ENCODE data around the gene NINL. TPM values are rescaled to one million over a fixed set of nuclear protein-coding genes. Genes with fewer than 3 reads are reported as not detected.

NINL gene
- total and polyA plus RNA-seq, 4 donors = 1.9 to 3.6 (median 2.8) TPM

- DNase-seq (ENCODE audit: low spot score) = no peak
- H3K27ac ChIP-seq (ENCODE audit: low read depth in 1 of 2, low read length in 2 of 2) = no peak overlapping the region
- H3K4me3 ChIP-seq (ENCODE audit: low read depth in 1 of 3, low read length in 3 of 3) = no peak overlapping the region
Observed at GRCh38 chr20:25460566-25461280, 124.6 kb downstream of the NINL start.

GRCh38 chr20:25459916-25460535, 125.3 kb downstream of the NINL start:
- Histone ChIP-seq H3K27ac (ENCODE audit: low read depth in 1 of 2, low read length in 2 of 2) (no peak overlapping the region), H3K36me3 (ENCODE audit: control insufficient read depth in 4 of 4, insufficient read depth in 3 of 4, low read depth in 1 of 4, low read length in 3 of 4) (peaks cover 0 to 53% (median 16%) of the 10 kb centered on the region in 4 donors), H3K4me1 (ENCODE audit: control insufficient read depth in 4 of 4, insufficient read depth in 4 of 4, low read length in 3 of 4) (no peaks in the 10 kb centered on the region), H3K9me3 (ENCODE audit: control insufficient read depth in 4 of 4, low read length in 3 of 4) (no peaks in the 10 kb centered on the region), H3K27me3 (ENCODE audit: control insufficient read depth in 4 of 4, insufficient read depth in 4 of 4, low read length in 3 of 4) (no peaks in the 10 kb centered on the region), H3K9ac (ENCODE audit: low read depth in 1 of 2, low read length in 2 of 2) (no peak overlapping the region), H3K4me3 (ENCODE audit: low read depth in 1 of 3, low read length in 3 of 3) (no peak overlapping the region)
- 90% methylated on average over 12 of the region's 12 CpGs for WGBS
- DNase-seq (ENCODE audit: low spot score) = no peak
- no peak for TF ChIP-seq FOXA1 (IDR thresholded peaks at IDR 0.05)
- no peak for TF ChIP-seq EGR1 (IDR thresholded peaks at IDR 0.05; ENCODE audit: low read depth in 2 of 2)
- TF ChIP-seq HNF4G (IDR thresholded peaks at IDR 0.05) = no peak
- no peak for TF ChIP-seq JUND (IDR thresholded peaks at IDR 0.05)
- TF ChIP-seq RAD21 (IDR thresholded peaks at IDR 0.05) = no peak
- no peak for TF ChIP-seq MAX (IDR thresholded peaks at IDR 0.05)
- no peak for TF ChIP-seq TAF1 (conservative IDR thresholded peaks at IDR 0.05)
- TF ChIP-seq GABPA (IDR thresholded peaks at IDR 0.05 in 1 of 2, conservative IDR thresholded peaks at IDR 0.05 in 1 of 2) = no peak
- no peak for TF ChIP-seq NR2F2 (IDR thresholded peaks at IDR 0.05)
- TF ChIP-seq ATF3 (IDR thresholded peaks at IDR 0.05) = no peak
- TF ChIP-seq ZBTB33 (IDR thresholded peaks at IDR 0.05) = no peak
- TF ChIP-seq SP1 (IDR thresholded peaks at IDR 0.05) = no peak

More at GRCh38 chr20:25460566-25461280, 124.6 kb downstream of the NINL start:
- H3K4me1 ChIP-seq (ENCODE audit: control insufficient read depth in 4 of 4, insufficient read depth in 4 of 4, low read length in 3 of 4) = no peaks in the 10 kb centered on the region
- H3K36me3 ChIP-seq (ENCODE audit: control insufficient read depth in 4 of 4, insufficient read depth in 3 of 4, low read depth in 1 of 4, low read length in 3 of 4) = peaks cover 1 to 51% (median 18%) of the 10 kb centered on the region in 4 donors
- 94% methylated on average over 19 of the region's 19 CpGs for WGBS
- TF ChIP-seq HNF4A (conservative IDR thresholded peaks at IDR 0.05) (no peak), RAD21 (IDR thresholded peaks at IDR 0.05) (no peak), NR2F2 (IDR thresholded peaks at IDR 0.05) (no peak), YY1 (IDR thresholded peaks at IDR 0.05) (no peak), REST (IDR thresholded peaks at IDR 0.05) (no peak), JUND (IDR thresholded peaks at IDR 0.05) (no peak), GABPA (IDR thresholded peaks at IDR 0.05 in 1 of 2, conservative IDR thresholded peaks at IDR 0.05 in 1 of 2) (no peak), HNF4G (IDR thresholded peaks at IDR 0.05) (no peak), RXRA (IDR thresholded peaks at IDR 0.05) (no peak), EGR1 (IDR thresholded peaks at IDR 0.05; ENCODE audit: low read depth in 2 of 2) (no peak), FOXA1 (IDR thresholded peaks at IDR 0.05) (no peak), FOXA2 (IDR thresholded peaks at IDR 0.05) (no peak), SP1 (IDR thresholded peaks at IDR 0.05) (no peak), TAF1 (conservative IDR thresholded peaks at IDR 0.05) (no peak), ZBTB33 (IDR thresholded peaks at IDR 0.05) (no peak)
- H3K9me3 ChIP-seq (ENCODE audit: control insufficient read depth in 4 of 4, low read length in 3 of 4) = no peaks in the 10 kb centered on the region
- H3K9ac ChIP-seq (ENCODE audit: low read depth in 1 of 2, low read length in 2 of 2) = no peak overlapping the region
- H3K27me3 ChIP-seq (ENCODE audit: control insufficient read depth in 4 of 4, insufficient read depth in 4 of 4, low read length in 3 of 4) = no peaks in the 10 kb centered on the region

All from liver (tissue), 9 donors.